MM.1S (cell line): ENCODE results near the gene ADGRG4.
A peak's percentile ranks its signal among the peaks of the same experiment; 100 is the strongest.

Experiments used
- DNase-seq: peaks from one replicate; pipeline ENCODE4 v3.0.0-alpha.2; 2015
- H2AFZ ChIP-seq: fragments of 300-600 bp; sonication (generic); 2 replicates; pipeline ENCODE4 v1.6.0; 2016; ENCODE audit warnings: antibody characterized with exemption, low read length
- H3F3A ChIP-seq: fragments of 300-600 bp; sonication (generic); 2 replicates; pipeline ENCODE4 v1.6.1; 2016; ENCODE audit warnings: mild to moderate bottlenecking, antibody characterized with exemption, low read length, moderate library complexity, mixed read lengths; ENCODE audit not compliant: insufficient read depth
- H3K27ac ChIP-seq: fragments of 300-600 bp; sonication (generic); 2 replicates; pipeline ENCODE4 v1.5.1; 2016; ENCODE audit warnings: mild to moderate bottlenecking, low read length
- H3K27me3 ChIP-seq: fragments of 300-600 bp; sonication (generic); replicated peaks from 2 replicates; pipeline ENCODE4 v1.6.0; 2016; ENCODE audit warnings: low read length; ENCODE audit not compliant: insufficient read depth
- H3K36me3 ChIP-seq: fragments of 300-600 bp; sonication (generic); replicated peaks from 2 replicates; pipeline ENCODE4 v1.6.1; 2016; ENCODE audit warnings: mild to moderate bottlenecking, low read length, mixed read lengths; ENCODE audit not compliant: insufficient read depth
- H3K4me1 ChIP-seq: fragments of 300-600 bp; sonication (generic); 2 replicates; pipeline ENCODE4 v1.6.1; 2016; ENCODE audit warnings: low read length, mixed read lengths
- H3K4me2 ChIP-seq: fragments of 300-600 bp; sonication (generic); 2 replicates; pipeline ENCODE4 v1.6.0; 2016; ENCODE audit warnings: low read depth, low read length
- H3K4me3 ChIP-seq: fragments of 300-600 bp; sonication (generic); 2 replicates; pipeline ENCODE4 v1.5.1; 2016; ENCODE audit warnings: low read length, mixed read lengths
- H3K79me2 ChIP-seq: fragments of 300-600 bp; sonication (generic); 2 replicates; pipeline ENCODE4 v1.6.1; 2016; ENCODE audit warnings: mixed run types, low read length, mixed read lengths
- H3K9ac ChIP-seq: fragments of 300-600 bp; sonication (generic); 2 replicates; pipeline ENCODE4 v1.6.1; 2016; ENCODE audit warnings: low read length, mixed read lengths
- H3K9me2 ChIP-seq: fragments of 300-600 bp; sonication (generic); replicated peaks from 2 replicates; pipeline ENCODE4 v1.6.1; 2016; ENCODE audit warnings: mild to moderate bottlenecking, low read length, mixed read lengths; ENCODE audit not compliant: insufficient read depth
- H3K9me3 ChIP-seq: fragments of 300-600 bp; sonication (generic); replicated peaks from 2 replicates; pipeline ENCODE4 v1.6.1; 2016; ENCODE audit warnings: mild to moderate bottlenecking, low read length, mixed read lengths; ENCODE audit not compliant: insufficient read depth
- H4K20me1 ChIP-seq: fragments of 300-600 bp; sonication (generic); 2 replicates; pipeline ENCODE4 v1.6.1; 2016; ENCODE audit warnings: mild to moderate bottlenecking, low read length, moderate library complexity, mixed read lengths; ENCODE audit not compliant: insufficient read depth
- CTCF ChIP-seq: fragments of 300-600 bp; sonication (generic); IDR thresholded peaks from 2 replicates; pipeline ENCODE4 v1.5.1; 2016; ENCODE audit warnings: antibody characterized with exemption, low read length, mixed read lengths
- EZH2 ChIP-seq: fragments of 300-600 bp; sonication (generic); optimal IDR thresholded peaks from 2 replicates; pipeline ENCODE3; 2017; ENCODE audit warnings: low read depth, mild to moderate bottlenecking, antibody characterized with exemption, low read length, mixed read lengths
- EZH2phosphoT487 ChIP-seq: fragments of 300-600 bp; sonication (generic); IDR thresholded peaks from 2 replicates; pipeline ENCODE4 v1.6.1; 2018; ENCODE audit warnings: antibody characterized with exemption, low read length

ADGRG4 gene

GRCh38 chrX:136336623-136337022 lies 35.9 kb downstream of the ADGRG4 start:
- Histone ChIP-seq H3K4me2 (no peak overlapping the region), H2AFZ (no peak overlapping the region), H4K20me1 (no peaks in the 10 kb centered on the region), H3K4me3 (no peak overlapping the region), H3F3A (no peaks in the 10 kb centered on the region), H3K79me2 (no peaks in the 10 kb centered on the region), H3K9ac (no peak overlapping the region), H3K4me1 (no peaks in the 10 kb centered on the region), H3K27me3 (no peaks in the 10 kb centered on the region), H3K27ac (no peak overlapping the region), H3K36me3 (no peaks in the 10 kb centered on the region), H3K9me2 (no peaks in the 10 kb centered on the region), H3K9me3 (no peaks in the 10 kb centered on the region)
- TF ChIP-seq CTCF (peak; percentile 45), EZH2 (no peak), EZH2phosphoT487 (no peak)
- no peak for DNase-seq

GRCh38 chrX:136339702-136340101 lies 38.9 kb downstream of the ADGRG4 start:
- Histone ChIP-seq H3K9me2 (no peaks in the 10 kb centered on the region), H3K27me3 (no peaks in the 10 kb centered on the region), H3K4me2 (no peak overlapping the region), H3K27ac (no peak overlapping the region), H3F3A (no peaks in the 10 kb centered on the region), H3K9ac (no peak overlapping the region), H2AFZ (no peak overlapping the region), H4K20me1 (no peaks in the 10 kb centered on the region), H3K4me3 (no peak overlapping the region), H3K79me2 (no peaks in the 10 kb centered on the region), H3K9me3 (no peaks in the 10 kb centered on the region), H3K4me1 (no peaks in the 10 kb centered on the region), H3K36me3 (no peaks in the 10 kb centered on the region)
- TF ChIP-seq CTCF (no peak), EZH2phosphoT487 (no peak), EZH2 (no peak)
- DNase-seq: no peak

- Histone ChIP-seq H3K36me3 (no peaks in the 10 kb centered on the region), H3K4me1 (no peaks in the 10 kb centered on the region), H3K79me2 (no peaks in the 10 kb centered on the region), H3K27me3 (no peaks in the 10 kb centered on the region), H3K9me3 (no peaks in the 10 kb centered on the region), H3K4me3 (no peak overlapping the region), H4K20me1 (no peaks in the 10 kb centered on the region), H3K9me2 (no peaks in the 10 kb centered on the region), H3K4me2 (no peak overlapping the region), H3F3A (no peaks in the 10 kb centered on the region), H3K9ac (no peak overlapping the region), H2AFZ (no peak overlapping the region), H3K27ac (no peak overlapping the region)
- no peak for DNase-seq
- TF ChIP-seq CTCF: no peak
- no peak for TF ChIP-seq EZH2phosphoT487
- no peak for TF ChIP-seq EZH2
Observed at GRCh38 chrX:136344320-136344719, 43.6 kb downstream of the ADGRG4 start.
